Sigmoid colon (tissue), 3 donors: ENCODE measurements around the gene NISCH.

Experiments
- POLR2A ChIP-seq, 2 donors: fragments of 450-650 bp; IDR thresholded peaks; one replicate each; pipeline ENCODE4 v1.6.1; 2016; ENCODE audit warnings: antibody characterized with exemption in 2 of 2, mild to moderate bottlenecking in 2 of 2, moderate library complexity in 2 of 2
- TF ChIP-seq, protein P1 (sequence below), 4 experiments: fragments of 450-650 bp in 3 of 4; fragments of 200-600 bp in 1 of 4; IDR thresholded peaks; one replicate each; pipeline ENCODE4 v1.5.1; 2016 to 2019; ENCODE audit warnings: antibody characterized with exemption in 4 of 4, mild to moderate bottlenecking in 3 of 4, moderate library complexity in 2 of 4

- TF ChIP-seq POLR2A (IDR thresholded peaks at IDR 0.05), result no peak
- TF ChIP-seq, protein P1, sequence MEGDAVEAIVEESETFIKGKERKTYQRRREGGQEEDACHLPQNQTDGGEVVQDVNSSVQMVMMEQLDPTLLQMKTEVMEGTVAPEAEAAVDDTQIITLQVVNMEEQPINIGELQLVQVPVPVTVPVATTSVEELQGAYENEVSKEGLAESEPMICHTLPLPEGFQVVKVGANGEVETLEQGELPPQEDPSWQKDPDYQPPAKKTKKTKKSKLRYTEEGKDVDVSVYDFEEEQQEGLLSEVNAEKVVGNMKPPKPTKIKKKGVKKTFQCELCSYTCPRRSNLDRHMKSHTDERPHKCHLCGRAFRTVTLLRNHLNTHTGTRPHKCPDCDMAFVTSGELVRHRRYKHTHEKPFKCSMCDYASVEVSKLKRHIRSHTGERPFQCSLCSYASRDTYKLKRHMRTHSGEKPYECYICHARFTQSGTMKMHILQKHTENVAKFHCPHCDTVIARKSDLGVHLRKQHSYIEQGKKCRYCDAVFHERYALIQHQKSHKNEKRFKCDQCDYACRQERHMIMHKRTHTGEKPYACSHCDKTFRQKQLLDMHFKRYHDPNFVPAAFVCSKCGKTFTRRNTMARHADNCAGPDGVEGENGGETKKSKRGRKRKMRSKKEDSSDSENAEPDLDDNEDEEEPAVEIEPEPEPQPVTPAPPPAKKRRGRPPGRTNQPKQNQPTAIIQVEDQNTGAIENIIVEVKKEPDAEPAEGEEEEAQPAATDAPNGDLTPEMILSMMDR (IDR thresholded peaks at IDR 0.05), result no peak
Observed at GRCh38 chr3:52533623-52534280, 78.3 kb downstream of the NISCH start, which contains the start of gene NT5DC2.
